HG02840 (cell line): Measurements from ENCODE around the gene ZFTA.

ENCODE experiments used
- ATAC-seq: cut with Tn5 transposase; IDR thresholded peaks from one replicate; pipeline ENCODE4 v1.9.1; 2021; ENCODE audit warnings: mild to moderate bottlenecking, moderate library complexity, moderate number of reproducible peaks; ENCODE audit not compliant: unreplicated experiment, low FRiP score

ZFTA gene

DNA sequence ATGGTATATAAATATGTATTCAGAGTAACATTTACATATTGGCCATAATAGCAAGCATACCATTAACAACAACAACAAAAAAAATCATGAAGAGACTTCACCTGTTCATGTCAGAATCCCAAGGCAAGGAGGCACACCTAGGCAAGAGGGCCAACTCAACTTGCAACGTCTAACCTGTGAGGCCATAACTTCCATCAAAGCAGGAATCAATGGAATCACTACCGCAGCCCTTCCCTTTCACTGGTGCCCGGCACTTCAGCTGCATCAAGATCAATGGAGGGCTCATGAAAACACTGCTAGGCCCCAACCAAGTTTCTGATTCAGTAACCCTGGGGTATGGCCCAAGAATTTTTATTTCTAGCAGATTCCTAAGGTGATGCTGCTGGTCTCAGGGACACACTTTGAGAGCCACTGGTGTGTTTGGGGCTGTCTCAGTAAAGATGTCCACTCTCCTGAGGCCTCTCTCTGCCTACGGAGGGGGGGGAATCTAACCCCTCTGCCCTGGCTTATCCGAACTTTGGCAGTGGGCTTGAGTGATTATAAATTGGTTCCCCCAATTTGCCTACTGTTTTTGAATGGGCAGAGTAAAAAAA is 8.0 kb downstream of the ZFTA start:
- ATAC-seq, result no peak

DNA sequence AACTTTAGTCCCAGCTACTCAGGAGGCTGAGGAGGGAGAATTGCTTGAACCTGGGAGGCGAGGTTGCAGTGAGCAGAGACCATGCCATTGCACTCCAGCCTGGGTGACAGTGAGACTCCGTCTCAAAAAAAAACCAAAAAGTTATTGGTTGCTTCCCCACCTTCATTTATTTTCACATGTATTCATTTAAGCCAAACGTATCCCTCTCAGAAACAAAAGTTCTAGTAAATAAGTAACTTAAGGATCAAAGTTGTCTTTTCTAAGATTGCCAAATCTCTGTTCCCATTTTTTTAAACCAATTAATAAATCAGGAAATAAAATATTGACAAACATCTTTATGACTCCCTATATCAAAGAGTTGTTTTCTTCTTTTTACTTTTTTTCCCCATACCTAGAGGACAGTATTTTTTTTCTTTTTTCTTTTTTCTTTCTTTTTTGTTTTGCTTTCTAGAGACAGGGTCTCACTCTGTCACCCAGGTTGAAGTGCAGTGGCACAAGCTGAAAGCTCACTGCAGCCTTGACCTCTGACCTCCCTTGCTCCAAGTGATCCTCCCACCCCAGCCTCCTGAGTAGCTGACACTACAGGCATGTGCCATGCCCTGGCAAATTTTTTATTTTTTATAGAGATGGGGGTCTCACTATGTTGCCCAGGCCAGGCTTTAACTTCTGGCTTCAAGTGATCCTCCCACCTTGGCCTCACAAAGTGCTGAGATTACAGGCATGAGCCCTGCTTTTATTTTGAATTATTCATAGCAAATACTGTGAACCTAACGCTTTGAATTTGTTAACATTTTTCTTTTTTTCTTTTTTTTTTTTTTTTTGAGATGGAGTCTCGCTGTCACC is 11.4 kb downstream of the ZFTA start:
- ATAC-seq, result no peak

DNA sequence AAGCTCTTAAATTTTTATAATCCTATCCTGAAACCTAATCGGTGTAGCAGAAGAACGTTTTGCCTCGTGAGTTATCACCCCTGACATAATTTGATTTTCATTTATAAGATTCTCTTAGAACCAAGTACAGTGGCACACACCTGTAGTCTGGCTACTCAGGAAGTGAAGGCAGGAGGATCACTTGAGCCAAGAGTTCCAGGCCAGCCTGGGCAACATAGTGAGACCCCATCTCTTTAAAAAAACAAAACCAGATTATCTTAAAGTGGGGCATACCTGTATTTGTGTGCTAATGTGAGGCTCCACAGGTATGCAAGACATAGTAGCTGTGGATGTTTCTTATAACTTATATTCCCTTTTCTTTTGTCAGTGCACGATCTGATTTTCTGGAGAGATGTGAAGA is 19.0 kb downstream of the ZFTA start:
- no peak for ATAC-seq

DNA sequence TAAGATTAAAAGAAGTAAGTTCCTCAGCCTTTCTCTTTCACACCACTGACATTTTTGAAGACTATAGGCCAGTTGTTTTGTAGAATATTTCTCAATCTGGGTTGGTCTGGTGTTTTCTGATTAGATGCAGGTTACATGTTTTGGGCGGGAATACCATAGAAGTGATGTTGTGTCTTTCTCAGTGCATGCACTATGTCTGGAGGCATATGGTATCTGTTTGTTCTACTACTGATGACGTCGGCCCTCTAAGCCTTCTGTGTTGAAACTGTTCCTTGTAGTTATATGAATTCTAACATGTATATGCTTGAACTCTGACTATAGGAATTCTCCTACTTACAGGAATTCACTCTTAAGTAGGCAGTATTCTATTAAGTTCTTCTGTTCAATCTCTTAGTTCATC is 21.6 kb downstream of the ZFTA start:
- no peak for ATAC-seq

DNA sequence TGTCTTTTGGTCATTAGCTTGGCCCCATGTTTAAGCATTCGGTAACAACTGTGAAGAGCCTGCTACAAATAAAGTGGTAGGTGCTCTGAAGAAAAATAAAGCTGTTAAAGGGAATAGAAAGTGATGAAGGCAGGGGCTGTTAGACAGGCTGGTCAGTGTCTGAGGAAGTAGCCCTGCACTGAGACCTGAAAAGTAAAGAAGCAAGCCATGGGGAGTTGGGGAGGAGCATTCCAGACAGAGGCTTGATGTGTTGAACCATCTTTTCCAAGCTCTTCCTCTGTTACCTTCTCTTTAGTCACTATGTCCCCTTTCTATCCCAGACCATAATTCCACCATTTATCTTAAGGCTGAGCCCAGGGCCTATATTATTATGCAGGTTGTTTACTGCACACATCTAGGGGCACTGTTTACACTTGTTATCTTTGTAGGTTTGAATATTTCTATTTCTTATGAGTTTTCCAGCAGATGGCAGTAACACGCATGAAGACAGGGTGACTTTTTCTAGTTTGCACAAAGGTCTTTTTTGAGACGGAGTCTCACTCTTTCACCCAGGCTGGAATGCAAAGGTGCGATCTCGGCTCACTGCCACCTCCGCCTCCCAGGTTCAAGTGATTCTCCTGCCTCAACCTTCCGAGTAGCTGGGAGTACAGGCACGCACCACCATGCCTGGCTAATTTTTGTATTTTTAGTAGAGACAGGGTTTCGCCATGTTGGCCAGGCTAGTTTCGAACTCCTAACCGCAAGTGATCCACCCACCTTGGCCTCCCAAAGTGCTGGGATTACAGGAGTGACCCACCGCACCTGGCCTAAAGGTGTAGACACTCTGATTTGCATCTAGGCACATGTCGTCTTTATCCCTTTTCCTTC is 23.0 kb downstream of the ZFTA start:
- no peak for ATAC-seq

DNA sequence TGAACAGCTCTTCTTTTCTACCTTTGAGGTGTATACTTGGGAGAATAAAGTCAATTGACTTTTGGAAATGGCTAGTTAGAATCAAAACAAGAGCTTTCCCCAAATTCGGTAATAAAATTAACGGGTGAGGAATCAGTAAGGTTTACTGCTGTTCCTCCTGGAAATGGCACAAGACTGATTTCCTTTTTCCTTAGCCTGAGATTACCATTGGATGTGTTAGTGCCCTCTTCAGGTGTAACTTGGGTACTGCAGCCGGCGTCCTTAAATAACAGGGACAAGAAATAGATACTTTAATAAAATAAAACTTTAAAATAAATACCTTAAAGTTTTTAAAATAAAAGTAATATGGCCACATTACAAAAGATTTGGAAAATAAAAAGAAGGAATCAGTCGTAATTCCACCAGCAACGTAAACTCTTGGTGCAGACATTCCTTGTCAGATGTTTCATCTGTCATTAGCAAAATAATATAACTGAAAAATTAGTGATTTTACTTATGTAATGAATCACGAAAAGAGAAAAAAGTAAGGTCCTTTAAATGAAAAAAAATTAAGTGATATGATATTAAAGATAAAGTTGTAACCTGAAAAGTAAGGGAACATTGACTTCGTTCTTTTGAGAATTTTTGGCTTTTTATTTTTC is 29.7 kb downstream of the ZFTA start:
- ATAC-seq, result no peak

DNA sequence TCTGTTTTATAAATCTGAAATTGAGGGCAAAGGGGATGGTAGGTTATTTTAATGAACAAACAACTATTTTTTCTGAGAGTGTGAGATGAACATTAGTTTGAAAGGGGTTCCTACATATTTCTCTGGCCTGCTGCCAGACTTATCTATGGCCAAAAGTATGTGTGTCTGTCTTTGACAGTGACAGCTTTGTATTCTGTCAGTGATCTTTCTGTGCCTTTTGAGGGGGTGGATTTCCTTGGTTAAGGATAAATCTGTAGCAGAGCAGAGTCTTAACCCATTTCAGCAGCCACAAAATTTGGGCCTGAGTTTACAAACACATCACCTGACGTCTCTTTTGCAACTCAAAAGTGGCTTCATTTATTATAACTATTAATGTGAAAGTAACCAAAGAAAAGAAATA is 30.9 kb downstream of the ZFTA start:
- no peak for ATAC-seq

DNA sequence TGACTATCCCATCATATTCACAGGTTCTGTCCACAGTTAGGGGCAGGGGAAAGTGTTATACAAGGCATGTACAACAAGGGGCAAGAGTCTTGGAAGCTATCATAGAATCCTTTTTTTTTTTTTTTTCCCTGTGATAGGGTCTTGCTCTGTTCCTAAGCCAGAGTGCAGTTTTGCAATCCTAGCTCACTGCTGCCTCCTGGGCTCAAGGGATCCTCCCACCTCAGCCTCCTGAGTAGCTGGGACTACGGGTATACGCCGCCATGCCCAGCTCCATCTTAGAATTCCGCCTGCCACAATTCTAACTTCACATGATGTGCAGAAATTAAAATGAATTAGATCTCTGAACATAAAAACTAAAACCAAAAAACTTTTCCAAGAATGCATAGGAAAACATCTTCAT is 31.7 kb downstream of the ZFTA start:
- no peak for ATAC-seq

DNA sequence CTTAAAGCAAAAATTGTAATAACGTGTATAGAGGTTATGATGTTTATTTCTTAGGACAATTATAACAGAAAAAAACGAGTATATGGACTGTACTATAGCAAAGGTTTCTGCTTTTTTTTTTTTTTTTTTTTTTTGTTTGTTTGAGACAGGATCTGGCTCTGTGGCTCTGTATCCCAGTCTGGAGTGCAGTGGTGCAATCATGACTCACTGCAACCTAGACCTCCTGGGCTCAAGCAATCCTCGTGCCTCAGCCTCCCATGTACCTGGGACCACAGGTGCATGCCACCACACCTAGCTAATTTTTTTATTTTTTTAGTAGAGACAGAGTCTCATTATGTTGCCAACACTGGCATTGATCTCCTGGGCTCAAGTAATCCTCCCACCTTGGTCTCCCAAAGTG is 39.2 kb downstream of the ZFTA start:
- ATAC-seq, result no peak

DNA sequence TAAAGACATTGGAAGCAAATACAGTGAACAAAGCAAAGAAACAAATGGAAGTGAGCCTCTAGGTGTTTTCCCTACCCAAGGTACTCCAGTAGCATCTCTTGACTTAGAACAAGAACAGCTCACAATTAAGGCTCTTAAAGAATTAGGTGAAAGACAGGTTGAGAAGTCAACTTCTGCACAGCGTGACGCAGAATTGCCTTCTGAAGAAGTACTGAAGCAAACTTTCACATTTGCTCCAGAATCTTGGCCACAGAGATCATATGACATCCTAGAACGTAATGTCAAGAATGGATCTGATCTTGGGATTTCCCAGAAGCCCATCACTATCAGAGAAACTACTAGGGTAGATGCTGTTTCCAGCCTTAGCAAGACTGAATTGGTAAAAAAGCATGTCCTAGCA is 48.0 kb downstream of the ZFTA start:
- ATAC-seq, result no peak

DNA sequence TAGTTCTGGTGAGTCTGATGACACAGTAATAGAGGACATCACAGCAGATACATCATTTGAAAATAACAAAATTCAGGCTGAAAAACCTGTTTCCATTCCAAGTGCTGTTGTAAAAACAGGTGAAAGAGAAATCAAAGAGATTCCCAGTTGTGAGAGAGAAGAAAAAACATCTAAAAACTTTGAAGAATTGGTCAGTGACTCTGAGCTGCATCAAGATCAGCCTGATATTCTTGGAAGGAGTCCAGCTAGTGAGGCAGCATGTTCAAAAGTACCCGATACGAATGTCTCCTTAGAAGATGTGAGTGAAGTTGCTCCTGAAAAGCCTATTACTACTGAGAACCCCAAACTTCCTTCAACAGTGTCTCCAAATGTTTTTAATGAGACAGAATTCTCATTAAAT is 48.6 kb downstream of the ZFTA start:
- no peak for ATAC-seq

DNA sequence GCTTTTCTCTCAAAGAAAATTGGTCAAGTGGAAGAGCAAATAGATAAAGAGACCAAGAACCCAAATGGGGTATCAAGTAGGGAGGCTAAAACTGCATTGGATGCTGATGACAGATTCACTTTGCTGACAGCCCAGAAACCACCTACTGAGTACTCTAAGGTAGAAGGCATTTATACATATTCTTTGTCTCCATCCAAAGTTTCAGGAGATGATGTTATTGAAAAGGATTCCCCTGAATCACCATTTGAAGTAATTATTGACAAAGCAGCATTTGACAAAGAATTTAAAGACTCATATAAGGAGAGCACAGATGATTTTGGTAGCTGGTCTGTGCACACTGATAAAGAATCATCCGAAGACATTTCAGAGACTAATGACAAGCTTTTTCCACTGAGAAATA is 49.6 kb downstream of the ZFTA start:
- ATAC-seq, result no peak
